Right lobe of liver (tissue), 4 donors: ENCODE measurements around the gene LMO4.

Source experiments
- POLR2A ChIP-seq: fragments of 450-650 bp; IDR thresholded peaks from one replicate; pipeline ENCODE4 v1.6.1; 2017; ENCODE audit warnings: antibody characterized with exemption, mild to moderate bottlenecking
- TF ChIP-seq, protein P1 (sequence below), 4 donors: fragments of 200-600 bp in 3 of 4; fragments of 450-650 bp in 1 of 4; IDR thresholded peaks; one replicate each; pipeline versions ENCODE4 v1.5.1 to v1.8.0; 2016 to 2022; ENCODE audit warnings: antibody characterized with exemption in 4 of 4, mild to moderate bottlenecking in 2 of 4
- donor health status: DM: no; HTN: no; CAD: no.
- donor health status: DM: no; HTN: no; CAD: no.
- donor health status: DM: no; HTN: yes; CAD: no.

DNA sequence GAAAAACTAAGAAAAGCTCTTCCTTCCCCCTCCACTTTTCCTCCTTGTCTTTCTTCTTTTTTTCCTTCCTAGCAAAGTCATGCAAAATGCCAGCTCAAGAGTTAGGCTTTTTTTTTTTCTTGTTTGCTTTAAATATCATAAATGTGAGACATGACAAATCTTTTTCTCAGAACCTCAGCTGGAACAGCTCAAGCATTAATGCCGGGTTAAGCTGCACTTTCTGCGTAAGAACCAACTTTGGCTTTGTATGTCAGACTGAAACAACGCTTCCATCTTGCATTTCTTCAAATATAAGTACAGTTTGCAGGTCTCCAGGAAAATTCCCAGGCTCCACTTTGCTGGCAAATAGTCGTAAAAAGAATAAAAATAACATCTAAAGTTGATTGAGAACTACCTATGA, 20.7 kb upstream of the LMO4 start:
- TF ChIP-seq POLR2A: no peak
- TF ChIP-seq, protein P1, sequence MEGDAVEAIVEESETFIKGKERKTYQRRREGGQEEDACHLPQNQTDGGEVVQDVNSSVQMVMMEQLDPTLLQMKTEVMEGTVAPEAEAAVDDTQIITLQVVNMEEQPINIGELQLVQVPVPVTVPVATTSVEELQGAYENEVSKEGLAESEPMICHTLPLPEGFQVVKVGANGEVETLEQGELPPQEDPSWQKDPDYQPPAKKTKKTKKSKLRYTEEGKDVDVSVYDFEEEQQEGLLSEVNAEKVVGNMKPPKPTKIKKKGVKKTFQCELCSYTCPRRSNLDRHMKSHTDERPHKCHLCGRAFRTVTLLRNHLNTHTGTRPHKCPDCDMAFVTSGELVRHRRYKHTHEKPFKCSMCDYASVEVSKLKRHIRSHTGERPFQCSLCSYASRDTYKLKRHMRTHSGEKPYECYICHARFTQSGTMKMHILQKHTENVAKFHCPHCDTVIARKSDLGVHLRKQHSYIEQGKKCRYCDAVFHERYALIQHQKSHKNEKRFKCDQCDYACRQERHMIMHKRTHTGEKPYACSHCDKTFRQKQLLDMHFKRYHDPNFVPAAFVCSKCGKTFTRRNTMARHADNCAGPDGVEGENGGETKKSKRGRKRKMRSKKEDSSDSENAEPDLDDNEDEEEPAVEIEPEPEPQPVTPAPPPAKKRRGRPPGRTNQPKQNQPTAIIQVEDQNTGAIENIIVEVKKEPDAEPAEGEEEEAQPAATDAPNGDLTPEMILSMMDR (IDR thresholded peaks at IDR 0.05): no peak
